K562 (cell line): Measurements from ENCODE around the gene LTA. TPM values are rescaled to one million over a fixed set of nuclear protein-coding genes. Genes with fewer than 3 reads are reported as not detected.
A peak's percentile ranks its signal among the peaks of the same experiment; 100 is the strongest.

Source experiments
- ASH1L ChIP-seq: fragments of 450-650 bp; IDR thresholded peaks from 2 replicates; pipeline ENCODE4 v1.6.1; 2018; ENCODE audit warnings: borderline replicate concordance, mild to moderate bottlenecking, low read depth; ENCODE audit not compliant: partially characterized antibody
- BACH1 ChIP-seq: fragments of 200-800 bp; sonication (Bioruptor generic); IDR thresholded peaks from 2 replicates; pipeline ENCODE4 v1.6.1; 2016; ENCODE audit warnings: missing genetic modification characterization, missing compliant biosample characterization
- BDP1 ChIP-seq: IDR thresholded peaks from 3 replicates; pipeline ENCODE4 v1.6.1; 2011; ENCODE audit not compliant: insufficient read length, insufficient read depth
- FOXK2 ChIP-seq, 2 experiments: fragments of 450-650 bp; IDR thresholded peaks in 1 of 2; conservative IDR thresholded peaks in 1 of 2; 2 replicates each; pipeline ENCODE4 v1.6.1; 2016; ENCODE audit warnings: low read depth in 2 of 2, mild to moderate bottlenecking in 1 of 2
- GABPB2 ChIP-seq: fragments of 250-450 bp; sonication (Bioruptor Pico); conservative IDR thresholded peaks from 2 replicates; pipeline ENCODE4 v1.5.1; 2021; ENCODE audit warnings: mild to moderate bottlenecking
- HMGN3 ChIP-seq: IDR thresholded peaks from 2 replicates; pipeline ENCODE4 v1.6.1; 2011; ENCODE audit warnings: borderline replicate concordance, low read depth, mild to moderate bottlenecking, mixed read lengths, low read length; ENCODE audit not compliant: insufficient read length; ENCODE audit errors: extremely low read depth
- LEF1 ChIP-seq: fragments of 450-650 bp; IDR thresholded peaks from 2 replicates; pipeline ENCODE4 v1.6.1; 2016; ENCODE audit warnings: mild to moderate bottlenecking
- MBD1 ChIP-seq: fragments of 250-450 bp; sonication (Bioruptor Pico); IDR thresholded peaks from 2 replicates; pipeline ENCODE4 v1.8.0; 2022; ENCODE audit warnings: inconsistent platforms
- POLR2H ChIP-seq: IDR thresholded peaks from 2 replicates; pipeline ENCODE4 v1.6.1; 2016; ENCODE audit warnings: missing genetic modification characterization, low read depth, mild to moderate bottlenecking, control low read depth, missing compliant biosample characterization, moderate library complexity
- POLR3G ChIP-seq: IDR thresholded peaks from 2 replicates; pipeline ENCODE4 v1.6.1; 2011; ENCODE audit not compliant: insufficient read length, insufficient replicate concordance; ENCODE audit errors: extremely low read depth
- POU5F1 ChIP-seq: fragments of 150-350 bp; IDR thresholded peaks from 2 replicates; pipeline ENCODE4 v1.6.1; 2014; ENCODE audit warnings: borderline replicate concordance, low read length, low read depth, mild to moderate bottlenecking; ENCODE audit not compliant: partially characterized antibody
- SAFB ChIP-seq: fragments of 200-400 bp; formaldehyde crosslinking; IDR thresholded peaks from 2 replicates; pipeline ENCODE4 v1.6.1; 2017; ENCODE audit warnings: low read depth, low read length, borderline replicate concordance
- SMAD4 ChIP-seq: fragments of 250-450 bp; sonication (Bioruptor Pico); conservative IDR thresholded peaks from 2 replicates; pipeline ENCODE4 v1.8.0; 2021; ENCODE audit warnings: inconsistent platforms, mild to moderate bottlenecking, moderate library complexity
- SMARCE1 ChIP-seq: fragments of 450-650 bp; IDR thresholded peaks from 2 replicates; pipeline ENCODE4 v1.7.1; 2016; ENCODE audit warnings: mild to moderate bottlenecking
- TCF7 ChIP-seq: sonication (generic); IDR thresholded peaks from 2 replicates; pipeline ENCODE4 v1.6.1; 2016; ENCODE audit warnings: antibody characterized with exemption, borderline replicate concordance
- TFE3 ChIP-seq: fragments of 450-650 bp; formaldehyde crosslinking; IDR thresholded peaks from 2 replicates; pipeline ENCODE4 v1.4.0; 2020; ENCODE audit warnings: mild to moderate bottlenecking, mixed read lengths
- TOE1 ChIP-seq, 2 experiments: fragments of 450-650 bp in 1 of 2; sonication (generic) in 1 of 2; formaldehyde crosslinking in 1 of 2; IDR thresholded peaks; 2 replicates each; pipeline versions ENCODE4 v1.7.1 to v1.8.0; 2016 to 2022; ENCODE audit warnings: borderline replicate concordance in 2 of 2, mild to moderate bottlenecking in 2 of 2, antibody characterized with exemption in 1 of 2, inconsistent platforms in 1 of 2, low read depth in 1 of 2, missing genetic modification reagents in 1 of 2, moderate library complexity in 1 of 2
- ZEB2 ChIP-seq: fragments of 450-650 bp; IDR thresholded peaks from 2 replicates; pipeline ENCODE4 v1.6.1; 2016
- ZNF12 ChIP-seq: sonication (generic); formaldehyde crosslinking; IDR thresholded peaks from 2 replicates; pipeline ENCODE4 v1.4.0; 2020; ENCODE audit warnings: mild to moderate bottlenecking, missing genetic modification reagents
- ZNF197 ChIP-seq: fragments of 200-800 bp; sonication (Bioruptor generic); IDR thresholded peaks from 2 replicates; pipeline ENCODE4 v1.6.1; 2016; ENCODE audit warnings: low read depth, missing genetic modification characterization, missing compliant biosample characterization
- ZNF3 ChIP-seq: fragments of 250-450 bp; sonication (Bioruptor Pico); IDR thresholded peaks from 2 replicates; pipeline ENCODE4 v1.5.0; 2021; ENCODE audit warnings: mild to moderate bottlenecking, moderate library complexity
- ZNF551 ChIP-seq: fragments of 250-450 bp; sonication (Bioruptor Pico); IDR thresholded peaks from 2 replicates; pipeline ENCODE4 v1.5.0; 2021; ENCODE audit warnings: mild to moderate bottlenecking, moderate library complexity
- polyA plus RNA-seq, 8 experiments: library from polyadenylated mRNA; depleted of rRNA in 4 of 8; stranded (reverse) in 5 of 8; unstranded in 3 of 8; fragments of >200 nt; fragmentation: Nextera tagmentation in 2 of 8; fragmentation: Illumina TruSeq in 1 of 8; extraction: Ambion mirVana in 2 of 8; extraction: Trizol in 1 of 8; gene quantifications; 2 replicates each; pipeline versions ENCODE4 v1.2.1 to v1.2.3, GENCODE V29; 2011 to 2014; ENCODE audit warnings: inconsistent platforms in 1 of 8, missing spikeins in 1 of 8
- total RNA-seq, 7 experiments: library from RNA; depleted of rRNA in 6 of 7; stranded (reverse); fragments of >200 nt in 6 of 7; fragmentation: Illumina TruSeq in 2 of 7; extraction: Trizol in 2 of 7; gene quantifications; 2 replicates each; pipeline versions ENCODE4 v1.2.1 to v1.2.3, GENCODE V29; 2011 to 2021; ENCODE audit warnings: low replicate concordance in 1 of 7

The LTA gene
- total and polyA plus RNA-seq, 9 of the 15 experiments (the other 6 are each of a cell fraction or from before 2014, with no cell fraction given), result 0.80 TPM; not detected in 8

- peak; percentile 27; the same call in 1 of the 2 replicates for TF ChIP-seq ZEB2
- TF ChIP-seq ZNF12 (CRISPR knock-in tag), result peak; percentile 81; the same call in 1 of the 2 replicates
- no peak for TF ChIP-seq BDP1
- TF ChIP-seq FOXK2 (conservative IDR thresholded peaks at IDR 0.05 in 1 of 2, IDR thresholded peaks at IDR 0.05 in 1 of 2; ENCODE audit: low read depth in 2 of 2), result peak; percentile 83 to 88
- TF ChIP-seq ZNF551 (CRISPR knock-in tag), result no peak
- no peak for TF ChIP-seq ZNF3 (CRISPR knock-in tag)
- TF ChIP-seq TFE3 (CRISPR knock-in tag), result peak; percentile 2; the same call in 1 of the 2 replicates
- no peak for TF ChIP-seq BACH1 (tag)
- TF ChIP-seq POLR2H (tag), result peak; percentile 97
- TF ChIP-seq SAFB, result peak; percentile 84; the same call in 1 of the 2 replicates
- TF ChIP-seq GABPB2, result no peak
- TF ChIP-seq ZNF197 (CRISPR knock-in tag), result peak; percentile 84; the same call in 1 of the 2 replicates
- peak; percentile 94 for TF ChIP-seq TOE1 (IDR thresholded peaks at IDR 0.05; ENCODE audit: borderline replicate concordance)
- TF ChIP-seq TOE1 (CRISPR knock-in tag; IDR thresholded peaks at IDR 0.05; ENCODE audit: borderline replicate concordance, low read depth), result peak; percentile 91; the same call in 1 of the 2 replicates
- no peak for TF ChIP-seq POU5F1
- TF ChIP-seq TCF7, result no peak; the same call in 1 of the 2 replicates
- TF ChIP-seq MBD1, result no peak
- peak; percentile 70 for TF ChIP-seq LEF1
- TF ChIP-seq HMGN3, result no peak
- TF ChIP-seq SMAD4 (CRISPR knock-in tag), result peak; percentile 33; the same call in 1 of the 2 replicates
- no peak for TF ChIP-seq POLR3G
- no peak for TF ChIP-seq SMARCE1
- peak; percentile 66 for TF ChIP-seq ASH1L
Observed at GRCh38 chr6:31541658-31542521, 30.2 kb upstream of the LTA start, which contains the start of gene DDX39B (continued).
